Dendritic cell treated with granulocyte-macrophage colony-stimulating factor and Interleukin-4, amounts not matched to agents 40 ng/mL and 50 ng/mL, for 4 days (primary cell): ENCODE data around the gene B3GLCT.
A peak's percentile ranks its signal among the peaks of the same experiment; 100 is the strongest.
"Not testable (repeated sequence)": the region's sequence is repeated elsewhere in the genome, so short reads cannot be mapped to it uniquely, and the experiment has no call there.

Experiments used
- H3K27ac Mint-ChIP-seq: one replicate; pipeline ENCODE4 v1.8.0; 2022; ENCODE audit warnings: mild to moderate bottlenecking, mixed read lengths
- H3K27me3 Mint-ChIP-seq: one replicate; pipeline ENCODE4 v1.8.0; 2022; ENCODE audit warnings: mild to moderate bottlenecking, mixed read lengths
- H3K36me3 Mint-ChIP-seq: one replicate; pipeline ENCODE4 v1.8.0; 2022; ENCODE audit warnings: low read depth, mixed read lengths
- H3K4me1 Mint-ChIP-seq: one replicate; pipeline ENCODE4 v1.8.0; 2022; ENCODE audit warnings: low read depth, mixed read lengths
- H3K4me3 Mint-ChIP-seq: one replicate; pipeline ENCODE4 v1.8.0; 2022; ENCODE audit warnings: mild to moderate bottlenecking, moderate library complexity, mixed read lengths
- H3K9me3 Mint-ChIP-seq: one replicate; pipeline ENCODE4 v1.8.0; 2022; ENCODE audit warnings: mixed read lengths
- intact Hi-C: fragments of 100-400 bp; cut with micrococcal nuclease; formaldehyde crosslinking; loops from one replicate; pipeline ENCODE4 v1.15.0; 2022

B3GLCT gene

GRCh38 chr13:31172535-31172934 is 27.2 kb upstream of the B3GLCT start:
- Mint-ChIP-seq H3K27me3 (peaks cover 4% of the 10 kb centered on the region), H3K9me3 (peaks cover 3% of the 10 kb centered on the region), H3K4me3 (no peak overlapping the region), H3K36me3 (no peaks in the 10 kb centered on the region), H3K27ac (no peak overlapping the region), H3K4me1 (no peaks in the 10 kb centered on the region)
- intact Hi-C loops: no loop called here

GRCh38 chr13:31174018-31174417 is 25.8 kb upstream of the B3GLCT start:
- Mint-ChIP-seq H3K9me3 (peaks cover 11% of the 10 kb centered on the region), H3K27ac (no peak overlapping the region), H3K4me1 (no peaks in the 10 kb centered on the region), H3K36me3 (no peaks in the 10 kb centered on the region), H3K27me3 (peaks cover 7% of the 10 kb centered on the region), H3K4me3 (no peak overlapping the region)
- intact Hi-C loops: no loop called here

GRCh38 chr13:31175847-31176532 is 23.8 kb upstream of the B3GLCT start:
- Mint-ChIP-seq H3K4me1 (peaks cover 9% of the 10 kb centered on the region), H3K27ac (no peak overlapping the region), H3K9me3 (peaks cover 11% of the 10 kb centered on the region), H3K27me3 (peaks cover 4% of the 10 kb centered on the region), H3K4me3 (no peak overlapping the region), H3K36me3 (no peaks in the 10 kb centered on the region)
- intact Hi-C loops: no loop called here

GRCh38 chr13:31177813-31178495 is 21.8 kb upstream of the B3GLCT start:
- H3K27ac Mint-ChIP-seq, intact Hi-C loops: not testable (repeated sequence)
- peaks cover 11% of the 10 kb centered on the region for H3K9me3 Mint-ChIP-seq

GRCh38 chr13:31179241-31179640 is 20.5 kb upstream of the B3GLCT start:
- H3K27me3 Mint-ChIP-seq: peaks cover 4% of the 10 kb centered on the region

More at GRCh38 chr13:31177813-31178495, 21.8 kb upstream of the B3GLCT start:
- H3K4me1 Mint-ChIP-seq, H3K27me3 Mint-ChIP-seq, H3K36me3 Mint-ChIP-seq, H3K4me3 Mint-ChIP-seq: not testable (repeated sequence)

GRCh38 chr13:31179754-31180153 is 20.0 kb upstream of the B3GLCT start:
- H3K27me3 Mint-ChIP-seq: peaks cover 2% of the 10 kb centered on the region
- no peak overlapping the region for H3K4me3 Mint-ChIP-seq
- H3K36me3 Mint-ChIP-seq: no peaks in the 10 kb centered on the region
- H3K9me3 Mint-ChIP-seq: peaks cover 11% of the 10 kb centered on the region
- H3K4me1 Mint-ChIP-seq: peaks cover 9% of the 10 kb centered on the region
- intact Hi-C loops: no loop called here
- H3K27ac Mint-ChIP-seq: no peak overlapping the region

More at GRCh38 chr13:31179241-31179640, 20.5 kb upstream of the B3GLCT start:
- intact Hi-C loops: no loop called here
- H3K4me3 Mint-ChIP-seq: no peak overlapping the region
- no peak overlapping the region for H3K27ac Mint-ChIP-seq
- peaks cover 11% of the 10 kb centered on the region for H3K9me3 Mint-ChIP-seq
- no peaks in the 10 kb centered on the region for H3K36me3 Mint-ChIP-seq
- H3K4me1 Mint-ChIP-seq: peaks cover 9% of the 10 kb centered on the region

- no peaks in the 10 kb centered on the region for H3K36me3 Mint-ChIP-seq
- H3K27me3 Mint-ChIP-seq: peaks cover 4% of the 10 kb centered on the region
- H3K27ac Mint-ChIP-seq: no peak overlapping the region
- H3K9me3 Mint-ChIP-seq: peaks cover 4% of the 10 kb centered on the region
- H3K4me1 Mint-ChIP-seq: peaks cover 9% of the 10 kb centered on the region
- intact Hi-C loops: no loop called here
- no peak overlapping the region for H3K4me3 Mint-ChIP-seq
These were observed 16.8 kb upstream of the B3GLCT start for GRCh38 chr13:31182987-31183386.

GRCh38 chr13:31184451-31184850 is 15.3 kb upstream of the B3GLCT start:
- no peak overlapping the region for H3K27ac Mint-ChIP-seq
- H3K4me3 Mint-ChIP-seq: no peak overlapping the region
- intact Hi-C loops: no loop called here
- H3K4me1 Mint-ChIP-seq: peaks cover 6% of the 10 kb centered on the region
- H3K36me3 Mint-ChIP-seq: no peaks in the 10 kb centered on the region
- H3K9me3 Mint-ChIP-seq: no peaks in the 10 kb centered on the region
- H3K27me3 Mint-ChIP-seq: peaks cover 5% of the 10 kb centered on the region

- Mint-ChIP-seq H3K27ac (no peak overlapping the region), H3K36me3 (no peaks in the 10 kb centered on the region), H3K27me3 (peaks cover 6% of the 10 kb centered on the region), H3K4me1 (no peaks in the 10 kb centered on the region), H3K9me3 (no peaks in the 10 kb centered on the region), H3K4me3 (no peak overlapping the region)
- intact Hi-C loops: no loop called here
These were observed 14.7 kb upstream of the B3GLCT start for GRCh38 chr13:31184981-31185645.

- Mint-ChIP-seq H3K27me3 (peaks cover 10% of the 10 kb centered on the region), H3K36me3 (no peaks in the 10 kb centered on the region)
- intact Hi-C loops: loop anchor here (10.0 kb wide), 1 partner anchor 233 kb away; no protein-coding TSS in a partner anchor
These were observed 8.0 kb upstream of the B3GLCT start for GRCh38 chr13:31191748-31192147.

GRCh38 chr13:31192306-31192705 is 7.5 kb upstream of the B3GLCT start:
- peaks cover 10% of the 10 kb centered on the region for H3K27me3 Mint-ChIP-seq
- no peak overlapping the region for H3K27ac Mint-ChIP-seq
- no peak overlapping the region for H3K4me3 Mint-ChIP-seq
- H3K36me3 Mint-ChIP-seq: no peaks in the 10 kb centered on the region
- no peaks in the 10 kb centered on the region for H3K9me3 Mint-ChIP-seq
- peaks cover 9% of the 10 kb centered on the region for H3K4me1 Mint-ChIP-seq
- intact Hi-C loops: loop anchor here (10.0 kb wide), 1 partner anchor 232 kb away; no protein-coding TSS in a partner anchor

More at GRCh38 chr13:31191748-31192147, 8.0 kb upstream of the B3GLCT start:
- H3K9me3 Mint-ChIP-seq: no peaks in the 10 kb centered on the region
- no peak overlapping the region for H3K27ac Mint-ChIP-seq
- H3K4me1 Mint-ChIP-seq: peaks cover 9% of the 10 kb centered on the region
- no peak overlapping the region for H3K4me3 Mint-ChIP-seq

GRCh38 chr13:31195616-31196015 is 4.2 kb upstream of the B3GLCT start:
- intact Hi-C loops: loop anchor here (10.0 kb wide), 1 partner anchor 229 kb away; no protein-coding TSS in a partner anchor
- Mint-ChIP-seq H3K4me1 (peaks cover 25% of the 10 kb centered on the region), H3K27ac (no peak overlapping the region), H3K9me3 (no peaks in the 10 kb centered on the region), H3K36me3 (no peaks in the 10 kb centered on the region), H3K4me3 (no peak overlapping the region), H3K27me3 (peaks cover 6% of the 10 kb centered on the region)

- H3K27me3 Mint-ChIP-seq: peaks cover 4% of the 10 kb centered on the region
- H3K9me3 Mint-ChIP-seq: no peaks in the 10 kb centered on the region
- no peaks in the 10 kb centered on the region for H3K36me3 Mint-ChIP-seq
- no peak overlapping the region for H3K4me3 Mint-ChIP-seq
- intact Hi-C loops: loop anchor here (10.0 kb wide), 1 partner anchor 228 kb away; no protein-coding TSS in a partner anchor
- peaks cover 32% of the 10 kb centered on the region for H3K4me1 Mint-ChIP-seq
- H3K27ac Mint-ChIP-seq: no peak overlapping the region
These were observed 2.8 kb upstream of the B3GLCT start for GRCh38 chr13:31196992-31197391.

GRCh38 chr13:31198519-31198918 is 1.3 kb upstream of the B3GLCT start:
- H3K27me3 Mint-ChIP-seq: peaks cover 4% of the 10 kb centered on the region
- no peak overlapping the region for H3K27ac Mint-ChIP-seq
- peaks cover 38% of the 10 kb centered on the region for H3K4me1 Mint-ChIP-seq
- H3K9me3 Mint-ChIP-seq: no peaks in the 10 kb centered on the region
- H3K36me3 Mint-ChIP-seq: no peaks in the 10 kb centered on the region
- intact Hi-C loops: loop anchor here (10.0 kb wide), 1 partner anchor 226 kb away; no protein-coding TSS in a partner anchor
- H3K4me3 Mint-ChIP-seq: peak overlapping the region; percentile 20
